ENCODE data around the gene LBP. TPM values are rescaled to one million over a fixed set of nuclear protein-coding genes. Genes with fewer than 3 reads are reported as not detected.

LBP gene
- total and polyA plus RNA-seq, 2 donors (not counting 3 experiments of a cell fraction or from before 2014, with no cell fraction given): 0.03 TPM; not detected in 1

GRCh38 chr20:38349856-38350255 is 3.6 kb downstream of the LBP start:
- FAIRE-seq (no peak), DNase-seq (ENCODE audit: low read depth, low spot score) (no peak)
- H3K27ac ChIP-seq (ENCODE audit: insufficient read depth, low read depth, low read length): no peak overlapping the region
- no peaks in the 10 kb centered on the region for H3K4me1 ChIP-seq (ENCODE audit: control insufficient read depth, extremely low read depth, insufficient read depth, low read length)
- dilution Hi-C loops (cut with MboI; ENCODE audit: extremely low pct_ligation_motif_present, low sequenced_read_pairs): no loop called here
- H3K79me2 ChIP-seq (ENCODE audit: control insufficient read depth, insufficient read depth, low read length): no peaks in the 10 kb centered on the region
- peaks cover 0 to 3% of the 10 kb centered on the region in 2 experiments for H3K27me3 ChIP-seq (ENCODE audit: control insufficient read depth in 2 of 2, insufficient read depth in 2 of 2, low read length in 2 of 2)
- H3K36me3 ChIP-seq (ENCODE audit: control insufficient read depth in 2 of 2, extremely low read depth in 1 of 2, insufficient read depth in 2 of 2, low read length in 2 of 2): no peaks in the 10 kb centered on the region
- H3K9me1 ChIP-seq (replicated peaks; ENCODE audit: control insufficient read depth, extremely low read depth, insufficient read depth, low read length): no peaks in the 10 kb centered on the region
- no peak overlapping the region for H3K4me3 ChIP-seq (replicated peaks in 1 of 3; ENCODE audit: insufficient read depth in 1 of 3, low read depth in 1 of 3, low read length in 3 of 3)
- ChIA-PET CTCF (interaction anchor here (1.1 to 1.2 kb wide), 2 partner anchors 9 to 11 kb away, joined by 3 to 5 read pairs; no protein-coding TSS in a partner anchor), POLR2A (no interaction called here)
- H3K9ac ChIP-seq (replicated peaks; ENCODE audit: extremely low read depth, insufficient read depth, low read length): no peak overlapping the region
- H2AFZ ChIP-seq (ENCODE audit: low read depth, low read length): no peak overlapping the region
- TF ChIP-seq CTCF (IDR thresholded peaks at IDR 0.05; ENCODE audit: extremely low read depth in 1 of 2, insufficient read depth in 1 of 2, low read depth in 1 of 2, low read length in 2 of 2) (no peak), JUN (IDR thresholded peaks at IDR 0.05; ENCODE audit: borderline replicate concordance, insufficient read depth, insufficient read length, low read depth) (no peak), MAX (IDR thresholded peaks at IDR 0.05; ENCODE audit: insufficient read depth, insufficient read length) (no peak), FOS (IDR thresholded peaks at IDR 0.05; ENCODE audit: borderline replicate concordance, insufficient read depth, low read length) (no peak), GATA2 (IDR thresholded peaks at IDR 0.05; ENCODE audit: insufficient read depth, insufficient read length, low read depth, low read length) (no peak), POLR2A (IDR thresholded peaks at IDR 0.05; ENCODE audit: low read depth, low read length) (no peak), POLR2AphosphoS5 (IDR thresholded peaks at IDR 0.05; ENCODE audit: insufficient read depth, low read depth, low read length) (no peak), EZH2 (IDR thresholded peaks at IDR 0.05; ENCODE audit: borderline replicate concordance, low read depth, low read length, severe bottlenecking) (no peak), MYC (IDR thresholded peaks at IDR 0.05; ENCODE audit: low read depth, low read length) (no peak)
- intact Hi-C loops (cut with micrococcal nuclease): no loop called here
- no peak overlapping the region for H3K4me2 ChIP-seq (ENCODE audit: insufficient read depth, low read length)
- H4K20me1 ChIP-seq (replicated peaks; ENCODE audit: control insufficient read depth, extremely low read depth, insufficient read depth, low read length): no peaks in the 10 kb centered on the region
- no peaks in the 10 kb centered on the region for H3K9me3 ChIP-seq (replicated peaks; ENCODE audit: control insufficient read depth, insufficient read depth, low read length)
- no TSS peak for BruUV-seq (replicated peaks)

Measured in endothelial cell of umbilical vein (primary cell).